Keratinocyte (primary cell): ENCODE data around the gene OSCAR. TPM values are rescaled to one million over a fixed set of nuclear protein-coding genes. Genes with fewer than 3 reads are reported as not detected.

Experiments
- DNase-seq: peaks from one replicate; pipeline ENCODE4 v3.0.0-alpha.2; 2011; ENCODE audit warnings: low read depth, missing footprints, low spot score
- FAIRE-seq: peaks from 2 replicates; lab custom pipeline; 2011; peaks lifted over from hg19 to GRCh38; lab: Jason Lieb, UNC
- H2AFZ ChIP-seq: 2 replicates; pipeline ENCODE4 v1.6.0; 2012; ENCODE audit warnings: low read length, control low read depth, inconsistent platforms; ENCODE audit not compliant: control insufficient read depth
- H3K27ac ChIP-seq: 2 replicates; pipeline ENCODE4 v1.5.1; 2011; ENCODE audit warnings: low read length; ENCODE audit not compliant: control insufficient read depth, insufficient read depth
- H3K27me3 ChIP-seq: 3 replicates; pipeline ENCODE4 v1.6.0; 2011; ENCODE audit warnings: low read length; ENCODE audit not compliant: control insufficient read depth, insufficient read depth; ENCODE audit errors: extremely low read depth
- H3K36me3 ChIP-seq, 2 experiments: 2 replicates in 1 of 2; 3 replicates in 1 of 2; pipeline ENCODE4 v1.5.1; 2011; ENCODE audit warnings: low read length in 2 of 2, mild to moderate bottlenecking in 1 of 2; ENCODE audit not compliant: control insufficient read depth in 2 of 2, insufficient read depth in 2 of 2; ENCODE audit errors: extremely low read depth in 1 of 2
- H3K4me1 ChIP-seq: 3 replicates; pipeline ENCODE4 v1.5.1; 2011; ENCODE audit warnings: low read length; ENCODE audit not compliant: control insufficient read depth, insufficient read depth; ENCODE audit errors: extremely low read depth
- H3K4me2 ChIP-seq: 3 replicates; pipeline ENCODE4 v1.6.0; 2011; ENCODE audit warnings: low read depth, low read length; ENCODE audit not compliant: control insufficient read depth, insufficient read depth; ENCODE audit errors: extremely low read depth
- H3K4me3 ChIP-seq, 3 experiments: fragments of 200-600 bp in 1 of 3; sonication (generic) in 1 of 3; 2 replicates in 2 of 3; 3 replicates in 1 of 3; pipeline ENCODE4 v1.5.1; 2011 to 2016; ENCODE audit warnings: low read length in 3 of 3, mild to moderate bottlenecking in 3 of 3, control low read depth in 2 of 3, inconsistent platforms in 1 of 3, low read depth in 1 of 3, mixed read lengths in 1 of 3, mixed run types in 1 of 3, moderate library complexity in 1 of 3; ENCODE audit not compliant: control insufficient read depth in 2 of 3, insufficient read depth in 2 of 3; ENCODE audit errors: extremely low read depth in 1 of 3
- H3K79me2 ChIP-seq: 2 replicates; pipeline ENCODE4 v1.6.0; 2012; ENCODE audit warnings: low read length; ENCODE audit not compliant: control insufficient read depth, insufficient read depth
- H3K9ac ChIP-seq: 3 replicates; pipeline ENCODE4 v1.6.0; 2011; ENCODE audit warnings: low read length; ENCODE audit not compliant: control insufficient read depth, insufficient read depth; ENCODE audit errors: extremely low read depth
- H3K9me1 ChIP-seq: 3 replicates; pipeline ENCODE4 v1.6.0; 2011; ENCODE audit warnings: low read length; ENCODE audit not compliant: control insufficient read depth, insufficient read depth; ENCODE audit errors: extremely low read depth
- H3K9me3 ChIP-seq: 2 replicates; pipeline ENCODE4 v1.5.1; 2012; ENCODE audit warnings: low read depth, low read length; ENCODE audit not compliant: control insufficient read depth
- H4K20me1 ChIP-seq: 3 replicates; pipeline ENCODE4 v1.6.0; 2011; ENCODE audit warnings: low read length; ENCODE audit not compliant: control insufficient read depth, insufficient read depth; ENCODE audit errors: extremely low read depth
- EZH2 ChIP-seq: IDR thresholded peaks from one replicate; pipeline ENCODE4 v1.6.1; 2012; ENCODE audit warnings: inconsistent platforms, mild to moderate bottlenecking, low read length, moderate library complexity
- dilution Hi-C: fragments of 300-500 bp; cut with MboI; formaldehyde crosslinking; loops from one replicate; pipeline ENCODE4 v1.7.0; 2020; ENCODE audit warnings: low sequenced_read_pairs; ENCODE audit not compliant: extremely low pct_ligation_motif_present
- polyA plus RNA-seq, 5 experiments: library from polyadenylated mRNA; depleted of rRNA in 3 of 5; stranded (reverse) in 3 of 5; stranded (forward) in 1 of 5; unstranded in 1 of 5; fragments of >200 nt; gene quantifications; 1 replicate in 1 of 5; 2 replicates in 3 of 5; 3 replicates in 1 of 5; pipeline versions ENCODE4 v1.2.1 to v1.2.3, GENCODE V29; 2011 to 2012; ENCODE audit warnings: missing spikeins in 2 of 5, low read depth in 1 of 5, low replicate concordance in 1 of 5
- TF ChIP-seq, protein P1 (sequence below), 3 experiments: IDR thresholded peaks in 1 of 3; conservative IDR thresholded peaks in 1 of 3; optimal IDR thresholded peaks in 1 of 3; 2 replicates in 2 of 3; 3 replicates in 1 of 3; pipeline versions ENCODE3 to v1.5.1; 2011; ENCODE audit warnings: low read length in 3 of 3, mild to moderate bottlenecking in 3 of 3, moderate library complexity in 2 of 3, control low read depth in 1 of 3, inconsistent platforms in 1 of 3; ENCODE audit not compliant: insufficient read depth in 2 of 3; ENCODE audit errors: extremely low read depth in 1 of 3

The OSCAR gene
- polyA plus RNA-seq, 1 donor (not counting 4 experiments of a cell fraction or from before 2014, with no cell fraction given), result 0.14 TPM

GRCh38 chr19:54127688-54128440 lies 27.3 kb upstream of the OSCAR start:
- Histone ChIP-seq H2AFZ (no peak overlapping the region), H3K9me1 (no peaks in the 10 kb centered on the region), H3K36me3 (peaks cover 35 to 39% of the 10 kb centered on the region in 2 experiments), H3K4me3 (no peak overlapping the region), H3K79me2 (no peaks in the 10 kb centered on the region), H4K20me1 (no peaks in the 10 kb centered on the region), H3K9ac (no peak overlapping the region), H3K9me3 (no peaks in the 10 kb centered on the region), H3K27me3 (no peaks in the 10 kb centered on the region), H3K27ac (no peak overlapping the region), H3K4me1 (no peaks in the 10 kb centered on the region), H3K4me2 (no peak overlapping the region)
- TF ChIP-seq EZH2, result no peak
- TF ChIP-seq, protein P1, sequence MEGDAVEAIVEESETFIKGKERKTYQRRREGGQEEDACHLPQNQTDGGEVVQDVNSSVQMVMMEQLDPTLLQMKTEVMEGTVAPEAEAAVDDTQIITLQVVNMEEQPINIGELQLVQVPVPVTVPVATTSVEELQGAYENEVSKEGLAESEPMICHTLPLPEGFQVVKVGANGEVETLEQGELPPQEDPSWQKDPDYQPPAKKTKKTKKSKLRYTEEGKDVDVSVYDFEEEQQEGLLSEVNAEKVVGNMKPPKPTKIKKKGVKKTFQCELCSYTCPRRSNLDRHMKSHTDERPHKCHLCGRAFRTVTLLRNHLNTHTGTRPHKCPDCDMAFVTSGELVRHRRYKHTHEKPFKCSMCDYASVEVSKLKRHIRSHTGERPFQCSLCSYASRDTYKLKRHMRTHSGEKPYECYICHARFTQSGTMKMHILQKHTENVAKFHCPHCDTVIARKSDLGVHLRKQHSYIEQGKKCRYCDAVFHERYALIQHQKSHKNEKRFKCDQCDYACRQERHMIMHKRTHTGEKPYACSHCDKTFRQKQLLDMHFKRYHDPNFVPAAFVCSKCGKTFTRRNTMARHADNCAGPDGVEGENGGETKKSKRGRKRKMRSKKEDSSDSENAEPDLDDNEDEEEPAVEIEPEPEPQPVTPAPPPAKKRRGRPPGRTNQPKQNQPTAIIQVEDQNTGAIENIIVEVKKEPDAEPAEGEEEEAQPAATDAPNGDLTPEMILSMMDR (optimal IDR thresholded peaks at IDR 0.05 in 1 of 3, IDR thresholded peaks at IDR 0.05 in 1 of 3, conservative IDR thresholded peaks at IDR 0.05 in 1 of 3; ENCODE audit: extremely low read depth in 1 of 3, insufficient read depth in 2 of 3, low read length in 3 of 3), result no peak
- dilution Hi-C loops, result no loop called here
- no peak for DNase-seq
- no peak for FAIRE-seq

GRCh38 chr19:54125713-54126112 lies 25.1 kb upstream of the OSCAR start:
- FAIRE-seq, result no peak
- dilution Hi-C loops, result no loop called here
- peaks cover 40 to 57% of the 10 kb centered on the region in 2 experiments for H3K36me3 ChIP-seq

More at GRCh38 chr19:54125713-54126112, 25.1 kb upstream of the OSCAR start:
- no peak overlapping the region for H3K9ac ChIP-seq
- H2AFZ ChIP-seq, result no peak overlapping the region
- no peak for DNase-seq
- no peaks in the 10 kb centered on the region for H3K79me2 ChIP-seq
- H3K27me3 ChIP-seq, result no peaks in the 10 kb centered on the region
- no peaks in the 10 kb centered on the region for H3K9me3 ChIP-seq
- H3K4me3 ChIP-seq, result no peak overlapping the region
- H3K4me2 ChIP-seq, result no peak overlapping the region
- TF ChIP-seq, protein P1 (optimal IDR thresholded peaks at IDR 0.05 in 1 of 3, IDR thresholded peaks at IDR 0.05 in 1 of 3, conservative IDR thresholded peaks at IDR 0.05 in 1 of 3; ENCODE audit: extremely low read depth in 1 of 3, insufficient read depth in 2 of 3, low read length in 3 of 3), result no peak
- no peak for TF ChIP-seq EZH2
- no peaks in the 10 kb centered on the region for H4K20me1 ChIP-seq
- H3K27ac ChIP-seq, result no peak overlapping the region
- H3K4me1 ChIP-seq, result no peaks in the 10 kb centered on the region
- H3K9me1 ChIP-seq, result no peaks in the 10 kb centered on the region
